ENCODE results near the gene XPR1.

DNA sequence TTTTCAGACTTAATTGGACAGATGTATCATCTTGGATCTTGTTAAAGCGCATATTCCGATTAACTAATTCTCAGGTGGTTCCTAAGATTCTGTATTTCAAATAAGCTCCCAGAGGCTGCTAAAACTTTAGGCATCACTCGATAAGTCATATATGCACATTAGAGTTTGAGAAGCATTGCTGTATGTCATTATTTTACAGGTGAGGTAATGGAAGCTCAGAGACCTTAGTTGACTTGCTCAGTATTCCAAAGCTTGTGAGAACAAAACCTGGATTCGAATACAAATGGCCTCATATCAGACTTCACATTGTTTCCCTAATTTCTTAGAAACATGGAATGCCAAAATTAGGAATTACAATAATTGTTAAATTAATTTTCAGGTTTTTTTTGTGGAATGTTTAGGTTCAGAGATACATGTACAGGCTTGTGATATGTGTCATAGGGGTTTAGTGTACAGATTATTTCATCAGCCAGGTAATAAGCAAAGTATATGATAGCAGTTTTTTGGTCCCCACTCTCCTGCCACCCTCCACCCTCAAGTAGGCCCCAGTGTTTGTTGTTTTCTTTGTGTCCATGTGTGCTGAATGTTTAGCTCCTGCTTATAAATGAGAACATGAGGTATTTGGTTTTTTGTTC lies 96.8 kb downstream of the XPR1 start:
- TF ChIP-seq, protein P1, sequence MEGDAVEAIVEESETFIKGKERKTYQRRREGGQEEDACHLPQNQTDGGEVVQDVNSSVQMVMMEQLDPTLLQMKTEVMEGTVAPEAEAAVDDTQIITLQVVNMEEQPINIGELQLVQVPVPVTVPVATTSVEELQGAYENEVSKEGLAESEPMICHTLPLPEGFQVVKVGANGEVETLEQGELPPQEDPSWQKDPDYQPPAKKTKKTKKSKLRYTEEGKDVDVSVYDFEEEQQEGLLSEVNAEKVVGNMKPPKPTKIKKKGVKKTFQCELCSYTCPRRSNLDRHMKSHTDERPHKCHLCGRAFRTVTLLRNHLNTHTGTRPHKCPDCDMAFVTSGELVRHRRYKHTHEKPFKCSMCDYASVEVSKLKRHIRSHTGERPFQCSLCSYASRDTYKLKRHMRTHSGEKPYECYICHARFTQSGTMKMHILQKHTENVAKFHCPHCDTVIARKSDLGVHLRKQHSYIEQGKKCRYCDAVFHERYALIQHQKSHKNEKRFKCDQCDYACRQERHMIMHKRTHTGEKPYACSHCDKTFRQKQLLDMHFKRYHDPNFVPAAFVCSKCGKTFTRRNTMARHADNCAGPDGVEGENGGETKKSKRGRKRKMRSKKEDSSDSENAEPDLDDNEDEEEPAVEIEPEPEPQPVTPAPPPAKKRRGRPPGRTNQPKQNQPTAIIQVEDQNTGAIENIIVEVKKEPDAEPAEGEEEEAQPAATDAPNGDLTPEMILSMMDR (IDR thresholded peaks at IDR 0.05) = no peak
- TF ChIP-seq EP300 (IDR thresholded peaks at IDR 0.05) (no peak), POLR2A (IDR thresholded peaks at IDR 0.05) (no peak)

Data from gastroesophageal sphincter (tissue), 3 donors.